GM23338 (cell line): ENCODE results near the gene LAGE3. TPM values are rescaled to one million over a fixed set of nuclear protein-coding genes. Genes with fewer than 3 reads are reported as not detected.

ENCODE experiments used
- ATAC-seq: fragments of 200-7000 bp; cut with Tn5 transposase; 3 replicates; pipeline ENCODE4 v1.9.1; 2020
- DNase-seq: peaks from one replicate; pipeline ENCODE4 v3.0.0-alpha.2; 2015; ENCODE audit warnings: low spot score
- H2AFZ ChIP-seq: fragments of 200-600 bp; sonication (generic); 2 replicates; pipeline ENCODE4 v1.8.0; 2016; ENCODE audit warnings: antibody characterized with exemption, mild to moderate bottlenecking, moderate library complexity
- H3F3A ChIP-seq: fragments of 200-600 bp; sonication (generic); replicated peaks from 2 replicates; pipeline ENCODE4 v1.8.0; 2017; ENCODE audit warnings: antibody characterized with exemption, mixed run types, low read depth
- H3K27ac ChIP-seq: fragments of 200-600 bp; sonication (generic); 2 replicates; pipeline ENCODE4 v1.6.1; 2016; ENCODE audit warnings: low read depth
- H3K27me3 ChIP-seq: fragments of 200-600 bp; sonication (generic); 2 replicates; pipeline ENCODE4 v1.8.0; 2016; ENCODE audit warnings: mild to moderate bottlenecking, mixed run types, moderate library complexity; ENCODE audit not compliant: insufficient read depth
- H3K36me3 ChIP-seq: fragments of 200-600 bp; sonication (generic); 2 replicates; pipeline ENCODE4 v1.8.0; 2016; ENCODE audit warnings: mild to moderate bottlenecking; ENCODE audit not compliant: insufficient read depth
- H3K4me1 ChIP-seq: fragments of 200-600 bp; sonication (generic); 2 replicates; pipeline ENCODE4 v1.8.0; 2016; ENCODE audit warnings: mild to moderate bottlenecking, moderate library complexity; ENCODE audit not compliant: insufficient read depth
- H3K4me2 ChIP-seq: fragments of 200-600 bp; sonication (generic); 2 replicates; pipeline ENCODE4 v1.7.1; 2017; ENCODE audit warnings: mixed run types
- H3K4me3 ChIP-seq: fragments of 200-600 bp; sonication (generic); 2 replicates; pipeline ENCODE4 v1.6.1; 2016; ENCODE audit warnings: mixed run types
- H3K79me2 ChIP-seq: fragments of 200-600 bp; sonication (generic); replicated peaks from 2 replicates; pipeline ENCODE4 v1.8.0; 2017; ENCODE audit warnings: mild to moderate bottlenecking; ENCODE audit not compliant: insufficient read depth
- H3K9me2 ChIP-seq: fragments of 200-600 bp; sonication (generic); 2 replicates; pipeline ENCODE4 v1.8.0; 2017; ENCODE audit not compliant: insufficient read depth
- H4K20me1 ChIP-seq: fragments of 200-600 bp; sonication (generic); replicated peaks from 2 replicates; pipeline ENCODE4 v1.8.0; 2017; ENCODE audit warnings: mild to moderate bottlenecking; ENCODE audit not compliant: insufficient read depth
- H3K27ac Mint-ChIP-seq: 2 replicates; pipeline ENCODE4 v1.8.0; 2020; ENCODE audit warnings: inconsistent platforms, mild to moderate bottlenecking, moderate library complexity, mixed read lengths
- H3K27me3 Mint-ChIP-seq: 3 replicates; pipeline ENCODE4 v1.8.0; 2022; ENCODE audit warnings: low read depth, mild to moderate bottlenecking, moderate library complexity, mixed read lengths, inconsistent platforms; ENCODE audit not compliant: insufficient read depth, poor library complexity
- H3K36me3 Mint-ChIP-seq: 3 replicates; pipeline ENCODE4 v1.8.0; 2021; ENCODE audit warnings: low read depth, mild to moderate bottlenecking, inconsistent platforms, moderate library complexity, mixed read lengths
- H3K4me1 Mint-ChIP-seq: 3 replicates; pipeline ENCODE4 v1.8.0; 2020; ENCODE audit warnings: mild to moderate bottlenecking, inconsistent platforms, mixed read lengths
- H3K4me3 Mint-ChIP-seq: 3 replicates; pipeline ENCODE4 v1.8.0; 2021; ENCODE audit warnings: moderate library complexity, mild to moderate bottlenecking, inconsistent platforms, mixed read lengths
- H3K9me3 Mint-ChIP-seq: 3 replicates; pipeline ENCODE4 v1.8.0; 2020; ENCODE audit warnings: moderate library complexity, mild to moderate bottlenecking, inconsistent platforms, mixed read lengths
- CREB1 ChIP-seq: fragments of 250-450 bp; sonication (Bioruptor Pico); IDR thresholded peaks from 2 replicates; pipeline ENCODE4 v1.5.0; 2020; ENCODE audit warnings: low read depth, mild to moderate bottlenecking, moderate library complexity
- EZH2 ChIP-seq: fragments of 200-600 bp; sonication (generic); IDR thresholded peaks from one replicate; pipeline ENCODE4 v1.8.0; 2017; ENCODE audit warnings: antibody characterized with exemption, mild to moderate bottlenecking, low read depth; ENCODE audit not compliant: unreplicated experiment
- EZH2phosphoT487 ChIP-seq: fragments of 200-600 bp; sonication (generic); IDR thresholded peaks from one replicate; pipeline ENCODE4 v1.8.1; 2018; ENCODE audit warnings: antibody characterized with exemption; ENCODE audit not compliant: unreplicated experiment
- JUNB ChIP-seq: IDR thresholded peaks from one replicate; pipeline ENCODE4 v1.6.1; 2016; ENCODE audit warnings: antibody characterized with exemption; ENCODE audit not compliant: unreplicated experiment
- NANOG ChIP-seq: IDR thresholded peaks from 2 replicates; pipeline ENCODE4 v1.6.1; 2016; ENCODE audit warnings: antibody characterized with exemption, borderline replicate concordance
- POLR2AphosphoS5 ChIP-seq: IDR thresholded peaks from 2 replicates; pipeline ENCODE4 v1.6.1; 2016; ENCODE audit warnings: antibody characterized with exemption, low read depth
- STAT1 ChIP-seq: IDR thresholded peaks from one replicate; pipeline ENCODE4 v1.6.1; 2016; ENCODE audit warnings: antibody characterized with exemption; ENCODE audit not compliant: unreplicated experiment
- ZNF114 ChIP-seq: fragments of 250-450 bp; sonication (Bioruptor Pico); IDR thresholded peaks from 2 replicates; pipeline ENCODE4 v1.5.0; 2020; ENCODE audit warnings: mild to moderate bottlenecking, moderate library complexity
- ZNF331 ChIP-seq: fragments of 250-450 bp; sonication (Bioruptor Pico); IDR thresholded peaks from 2 replicates; pipeline ENCODE4 v1.5.0; 2020; ENCODE audit warnings: low read depth, mild to moderate bottlenecking, moderate library complexity
- polyA plus RNA-seq: library from polyadenylated mRNA; unstranded; fragments of >200 nt; fragmentation: Nextera tagmentation; extraction: Ambion mirVana; gene quantifications from 2 replicates; pipeline ENCODE4 v1.2.1, GENCODE V29; 2016
- total RNA-seq: library from RNA; depleted of rRNA; stranded (reverse); fragments of >200 nt; shearing (Covaris generic); gene quantifications from 2 replicates; pipeline ENCODE4 v1.2.3, GENCODE V29; 2014
- TF ChIP-seq, protein P1 (sequence below): IDR thresholded peaks from one replicate; pipeline ENCODE4 v1.6.1; 2018; ENCODE audit warnings: antibody characterized with exemption; ENCODE audit not compliant: unreplicated experiment
- TF ChIP-seq, protein P2 (sequence below): fragments of 250-450 bp; sonication (Bioruptor Pico); IDR thresholded peaks from 2 replicates; pipeline ENCODE4 v1.5.0; 2020; ENCODE audit warnings: mild to moderate bottlenecking, moderate library complexity
- TF ChIP-seq, protein P3 (sequence below), 2 experiments: fragments of 200-600 bp in 1 of 2; sonication (generic) in 1 of 2; conservative IDR thresholded peaks; 2 replicates each; pipeline versions ENCODE4 v1.5.1 to v1.6.1; 2016 to 2017; ENCODE audit warnings: antibody characterized with exemption in 2 of 2, low read depth in 2 of 2, mild to moderate bottlenecking in 2 of 2, moderate library complexity in 1 of 2
- TF ChIP-seq, protein P4 (sequence below): IDR thresholded peaks from 2 replicates; pipeline ENCODE4 v1.6.1; 2016; ENCODE audit warnings: antibody characterized with exemption

LAGE3 gene
- total and polyA plus RNA-seq, 2 experiments from 2014 or later, result 71.0 to 84.5 TPM

DNA sequence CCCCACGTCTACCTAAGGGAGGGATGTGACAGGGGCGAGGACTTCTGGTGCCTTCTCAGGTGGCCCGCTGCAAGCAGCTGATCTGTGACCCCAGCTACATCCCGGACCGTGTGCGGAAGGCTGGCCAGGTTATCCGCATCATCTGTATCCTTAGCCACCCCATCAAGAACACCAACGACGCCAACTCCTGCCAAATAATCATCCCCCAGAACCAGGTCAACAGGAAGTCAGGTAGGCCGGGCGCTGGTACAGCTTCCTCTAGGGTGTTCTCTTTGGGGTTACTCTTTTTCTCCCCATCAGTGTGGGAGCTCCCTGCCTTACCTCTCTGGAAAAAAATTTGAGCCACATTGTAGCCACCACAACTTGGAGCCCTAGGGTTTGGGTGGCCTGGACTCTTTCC, 37.5 kb downstream of the LAGE3 start:
- H3K4me1 ChIP-seq, result 0 out of 2 replicates have a peak, but pooled peaks cover 3% of the 10 kb centered on the region
- peaks cover 16% of the 10 kb centered on the region; the same call in 2 of the 3 replicates for H3K36me3 Mint-ChIP-seq
- no peaks in the 10 kb centered on the region for H3K9me2 ChIP-seq
- H3K4me1 Mint-ChIP-seq, result peaks cover 8% of the 10 kb centered on the region
- H2AFZ ChIP-seq, result no peak overlapping the region
- no peaks in the 10 kb centered on the region for H3K36me3 ChIP-seq
- H3K27me3 ChIP-seq, result no peaks in the 10 kb centered on the region
- peaks cover 13% of the 10 kb centered on the region for H3K79me2 ChIP-seq
- DNase-seq, result no peak
- H3K4me3 ChIP-seq, result no peak overlapping the region
- H3K9me3 Mint-ChIP-seq, result no peaks in the 10 kb centered on the region
- H3F3A ChIP-seq, result no peaks in the 10 kb centered on the region
- H4K20me1 ChIP-seq, result no peaks in the 10 kb centered on the region
- no peak overlapping the region for H3K27ac ChIP-seq
- no peak for ATAC-seq
- H3K27ac Mint-ChIP-seq, result no peak overlapping the region
- peaks cover 7% of the 10 kb centered on the region for H3K27me3 Mint-ChIP-seq
- no peak overlapping the region for H3K4me2 ChIP-seq
- H3K4me3 Mint-ChIP-seq, result no peak overlapping the region
- TF ChIP-seq, protein P1, sequence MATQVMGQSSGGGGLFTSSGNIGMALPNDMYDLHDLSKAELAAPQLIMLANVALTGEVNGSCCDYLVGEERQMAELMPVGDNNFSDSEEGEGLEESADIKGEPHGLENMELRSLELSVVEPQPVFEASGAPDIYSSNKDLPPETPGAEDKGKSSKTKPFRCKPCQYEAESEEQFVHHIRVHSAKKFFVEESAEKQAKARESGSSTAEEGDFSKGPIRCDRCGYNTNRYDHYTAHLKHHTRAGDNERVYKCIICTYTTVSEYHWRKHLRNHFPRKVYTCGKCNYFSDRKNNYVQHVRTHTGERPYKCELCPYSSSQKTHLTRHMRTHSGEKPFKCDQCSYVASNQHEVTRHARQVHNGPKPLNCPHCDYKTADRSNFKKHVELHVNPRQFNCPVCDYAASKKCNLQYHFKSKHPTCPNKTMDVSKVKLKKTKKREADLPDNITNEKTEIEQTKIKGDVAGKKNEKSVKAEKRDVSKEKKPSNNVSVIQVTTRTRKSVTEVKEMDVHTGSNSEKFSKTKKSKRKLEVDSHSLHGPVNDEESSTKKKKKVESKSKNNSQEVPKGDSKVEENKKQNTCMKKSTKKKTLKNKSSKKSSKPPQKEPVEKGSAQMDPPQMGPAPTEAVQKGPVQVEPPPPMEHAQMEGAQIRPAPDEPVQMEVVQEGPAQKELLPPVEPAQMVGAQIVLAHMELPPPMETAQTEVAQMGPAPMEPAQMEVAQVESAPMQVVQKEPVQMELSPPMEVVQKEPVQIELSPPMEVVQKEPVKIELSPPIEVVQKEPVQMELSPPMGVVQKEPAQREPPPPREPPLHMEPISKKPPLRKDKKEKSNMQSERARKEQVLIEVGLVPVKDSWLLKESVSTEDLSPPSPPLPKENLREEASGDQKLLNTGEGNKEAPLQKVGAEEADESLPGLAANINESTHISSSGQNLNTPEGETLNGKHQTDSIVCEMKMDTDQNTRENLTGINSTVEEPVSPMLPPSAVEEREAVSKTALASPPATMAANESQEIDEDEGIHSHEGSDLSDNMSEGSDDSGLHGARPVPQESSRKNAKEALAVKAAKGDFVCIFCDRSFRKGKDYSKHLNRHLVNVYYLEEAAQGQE, result no peak
- TF ChIP-seq EZH2, result no peak
- TF ChIP-seq ZNF331 (CRISPR knock-in tag), result no peak
- no peak for TF ChIP-seq ZNF114
- TF ChIP-seq, protein P2, sequence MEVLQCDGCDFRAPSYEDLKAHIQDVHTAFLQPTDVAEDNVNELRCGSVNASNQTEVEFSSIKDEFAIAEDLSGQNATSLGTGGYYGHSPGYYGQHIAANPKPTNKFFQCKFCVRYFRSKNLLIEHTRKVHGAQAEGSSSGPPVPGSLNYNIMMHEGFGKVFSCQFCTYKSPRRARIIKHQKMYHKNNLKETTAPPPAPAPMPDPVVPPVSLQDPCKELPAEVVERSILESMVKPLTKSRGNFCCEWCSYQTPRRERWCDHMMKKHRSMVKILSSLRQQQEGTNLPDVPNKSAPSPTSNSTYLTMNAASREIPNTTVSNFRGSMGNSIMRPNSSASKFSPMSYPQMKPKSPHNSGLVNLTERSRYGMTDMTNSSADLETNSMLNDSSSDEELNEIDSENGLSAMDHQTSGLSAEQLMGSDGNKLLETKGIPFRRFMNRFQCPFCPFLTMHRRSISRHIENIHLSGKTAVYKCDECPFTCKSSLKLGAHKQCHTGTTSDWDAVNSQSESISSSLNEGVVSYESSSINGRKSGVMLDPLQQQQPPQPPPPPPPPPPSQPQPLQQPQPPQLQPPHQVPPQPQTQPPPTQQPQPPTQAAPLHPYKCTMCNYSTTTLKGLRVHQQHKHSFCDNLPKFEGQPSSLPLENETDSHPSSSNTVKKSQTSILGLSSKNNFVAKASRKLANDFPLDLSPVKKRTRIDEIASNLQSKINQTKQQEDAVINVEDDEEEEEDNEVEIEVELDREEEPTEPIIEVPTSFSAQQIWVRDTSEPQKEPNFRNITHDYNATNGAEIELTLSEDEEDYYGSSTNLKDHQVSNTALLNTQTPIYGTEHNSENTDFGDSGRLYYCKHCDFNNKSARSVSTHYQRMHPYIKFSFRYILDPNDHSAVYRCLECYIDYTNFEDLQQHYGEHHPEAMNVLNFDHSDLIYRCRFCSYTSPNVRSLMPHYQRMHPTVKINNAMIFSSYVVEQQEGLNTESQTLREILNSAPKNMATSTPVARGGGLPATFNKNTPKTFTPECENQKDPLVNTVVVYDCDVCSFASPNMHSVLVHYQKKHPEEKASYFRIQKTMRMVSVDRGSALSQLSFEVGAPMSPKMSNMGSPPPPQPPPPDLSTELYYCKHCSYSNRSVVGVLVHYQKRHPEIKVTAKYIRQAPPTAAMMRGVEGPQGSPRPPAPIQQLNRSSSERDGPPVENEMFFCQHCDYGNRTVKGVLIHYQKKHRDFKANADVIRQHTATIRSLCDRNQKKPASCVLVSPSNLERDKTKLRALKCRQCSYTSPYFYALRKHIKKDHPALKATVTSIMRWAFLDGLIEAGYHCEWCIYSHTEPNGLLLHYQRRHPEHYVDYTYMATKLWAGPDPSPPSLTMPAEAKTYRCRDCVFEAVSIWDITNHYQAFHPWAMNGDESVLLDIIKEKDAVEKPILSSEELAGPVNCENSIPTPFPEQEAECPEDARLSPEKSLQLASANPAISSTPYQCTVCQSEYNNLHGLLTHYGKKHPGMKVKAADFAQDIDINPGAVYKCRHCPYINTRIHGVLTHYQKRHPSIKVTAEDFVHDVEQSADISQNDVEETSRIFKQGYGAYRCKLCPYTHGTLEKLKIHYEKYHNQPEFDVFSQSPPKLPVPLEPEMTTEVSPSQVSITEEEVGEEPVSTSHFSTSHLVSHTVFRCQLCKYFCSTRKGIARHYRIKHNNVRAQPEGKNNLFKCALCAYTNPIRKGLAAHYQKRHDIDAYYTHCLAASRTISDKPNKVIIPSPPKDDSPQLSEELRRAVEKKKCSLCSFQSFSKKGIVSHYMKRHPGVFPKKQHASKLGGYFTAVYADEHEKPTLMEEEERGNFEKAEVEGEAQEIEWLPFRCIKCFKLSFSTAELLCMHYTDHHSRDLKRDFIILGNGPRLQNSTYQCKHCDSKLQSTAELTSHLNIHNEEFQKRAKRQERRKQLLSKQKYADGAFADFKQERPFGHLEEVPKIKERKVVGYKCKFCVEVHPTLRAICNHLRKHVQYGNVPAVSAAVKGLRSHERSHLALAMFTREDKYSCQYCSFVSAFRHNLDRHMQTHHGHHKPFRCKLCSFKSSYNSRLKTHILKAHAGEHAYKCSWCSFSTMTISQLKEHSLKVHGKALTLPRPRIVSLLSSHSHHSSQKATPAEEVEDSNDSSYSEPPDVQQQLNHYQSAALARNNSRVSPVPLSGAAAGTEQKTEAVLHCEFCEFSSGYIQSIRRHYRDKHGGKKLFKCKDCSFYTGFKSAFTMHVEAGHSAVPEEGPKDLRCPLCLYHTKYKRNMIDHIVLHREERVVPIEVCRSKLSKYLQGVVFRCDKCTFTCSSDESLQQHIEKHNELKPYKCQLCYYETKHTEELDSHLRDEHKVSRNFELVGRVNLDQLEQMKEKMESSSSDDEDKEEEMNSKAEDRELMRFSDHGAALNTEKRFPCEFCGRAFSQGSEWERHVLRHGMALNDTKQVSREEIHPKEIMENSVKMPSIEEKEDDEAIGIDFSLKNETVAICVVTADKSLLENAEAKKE (CRISPR knock-in tag), result no peak
- no peak for TF ChIP-seq NANOG
- TF ChIP-seq, protein P3, sequence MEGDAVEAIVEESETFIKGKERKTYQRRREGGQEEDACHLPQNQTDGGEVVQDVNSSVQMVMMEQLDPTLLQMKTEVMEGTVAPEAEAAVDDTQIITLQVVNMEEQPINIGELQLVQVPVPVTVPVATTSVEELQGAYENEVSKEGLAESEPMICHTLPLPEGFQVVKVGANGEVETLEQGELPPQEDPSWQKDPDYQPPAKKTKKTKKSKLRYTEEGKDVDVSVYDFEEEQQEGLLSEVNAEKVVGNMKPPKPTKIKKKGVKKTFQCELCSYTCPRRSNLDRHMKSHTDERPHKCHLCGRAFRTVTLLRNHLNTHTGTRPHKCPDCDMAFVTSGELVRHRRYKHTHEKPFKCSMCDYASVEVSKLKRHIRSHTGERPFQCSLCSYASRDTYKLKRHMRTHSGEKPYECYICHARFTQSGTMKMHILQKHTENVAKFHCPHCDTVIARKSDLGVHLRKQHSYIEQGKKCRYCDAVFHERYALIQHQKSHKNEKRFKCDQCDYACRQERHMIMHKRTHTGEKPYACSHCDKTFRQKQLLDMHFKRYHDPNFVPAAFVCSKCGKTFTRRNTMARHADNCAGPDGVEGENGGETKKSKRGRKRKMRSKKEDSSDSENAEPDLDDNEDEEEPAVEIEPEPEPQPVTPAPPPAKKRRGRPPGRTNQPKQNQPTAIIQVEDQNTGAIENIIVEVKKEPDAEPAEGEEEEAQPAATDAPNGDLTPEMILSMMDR (conservative IDR thresholded peaks at IDR 0.05; ENCODE audit: low read depth in 2 of 2), result no peak
- TF ChIP-seq EZH2phosphoT487, result no peak
- TF ChIP-seq CREB1 (CRISPR knock-in tag), result no peak
- TF ChIP-seq STAT1, result no peak
- no peak for TF ChIP-seq POLR2AphosphoS5
- TF ChIP-seq, protein P4, sequence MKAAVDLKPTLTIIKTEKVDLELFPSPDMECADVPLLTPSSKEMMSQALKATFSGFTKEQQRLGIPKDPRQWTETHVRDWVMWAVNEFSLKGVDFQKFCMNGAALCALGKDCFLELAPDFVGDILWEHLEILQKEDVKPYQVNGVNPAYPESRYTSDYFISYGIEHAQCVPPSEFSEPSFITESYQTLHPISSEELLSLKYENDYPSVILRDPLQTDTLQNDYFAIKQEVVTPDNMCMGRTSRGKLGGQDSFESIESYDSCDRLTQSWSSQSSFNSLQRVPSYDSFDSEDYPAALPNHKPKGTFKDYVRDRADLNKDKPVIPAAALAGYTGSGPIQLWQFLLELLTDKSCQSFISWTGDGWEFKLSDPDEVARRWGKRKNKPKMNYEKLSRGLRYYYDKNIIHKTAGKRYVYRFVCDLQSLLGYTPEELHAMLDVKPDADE, result no peak
- TF ChIP-seq JUNB, result no peak
